H54 (cell line): ENCODE data around the gene ZDHHC11B.
"Not testable (repeated sequence)": the region's sequence is repeated elsewhere in the genome, so short reads cannot be mapped to it uniquely, and the experiment has no call there.

Source experiments
- DNase-seq: peaks from one replicate; pipeline ENCODE4 v3.0.0; 2011; ENCODE audit warnings: low spot score, mixed read lengths; ENCODE audit not compliant: insufficient read length
- FAIRE-seq: peaks from 3 replicates; lab custom pipeline; 2011; peaks lifted over from hg19 to GRCh38; lab: Jason Lieb, UNC
- POLR2A ChIP-seq: IDR thresholded peaks from 2 replicates; pipeline ENCODE4 v1.6.1; 2011; ENCODE audit warnings: low read depth, mild to moderate bottlenecking, low read length

Gene ZDHHC11B

GRCh38 chr5:691817-692528 lies 92.6 kb downstream of the ZDHHC11B start:
- DNase-seq (no peak), FAIRE-seq (no peak)
- TF ChIP-seq POLR2A: no peak

GRCh38 chr5:691049-691448 lies 93.5 kb downstream of the ZDHHC11B start:
- FAIRE-seq, DNase-seq: not testable (repeated sequence)

DNA sequence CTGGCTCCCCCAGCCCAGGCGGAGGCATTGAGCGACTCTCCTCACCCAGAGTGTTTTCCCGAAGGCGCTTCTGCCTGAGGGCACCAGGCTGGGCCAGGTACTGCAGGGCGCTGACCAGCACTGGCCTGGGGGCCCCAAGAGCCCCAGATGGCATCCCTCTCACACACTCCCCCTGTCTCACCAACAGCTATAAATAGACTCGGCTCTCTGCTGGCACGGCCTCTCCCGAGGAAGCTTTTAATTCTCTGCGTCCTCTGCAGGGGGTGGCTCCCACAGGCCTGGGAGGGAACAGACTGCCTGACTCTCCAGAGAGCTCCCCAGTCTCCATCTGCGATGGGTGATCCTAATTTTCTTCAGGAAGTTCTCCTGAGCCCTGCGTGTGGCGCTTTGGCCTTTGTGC lies 94.2 kb downstream of the ZDHHC11B start:
- not testable (repeated sequence) for DNase-seq, FAIRE-seq

- FAIRE-seq, DNase-seq: not testable (repeated sequence)
These were observed 96.0 kb downstream of the ZDHHC11B start for GRCh38 chr5:688348-689010.

GRCh38 chr5:686936-687335 lies 97.6 kb downstream of the ZDHHC11B start:
- DNase-seq, FAIRE-seq: not testable (repeated sequence)

- FAIRE-seq, DNase-seq: not testable (repeated sequence)
These were observed 98.4 kb downstream of the ZDHHC11B start for GRCh38 chr5:686172-686523.

- FAIRE-seq (no peak), DNase-seq (no peak)
- TF ChIP-seq POLR2A: no peak
These were observed 99.0 kb downstream of the ZDHHC11B start for GRCh38 chr5:685262-686171.

GRCh38 chr5:684751-685216 lies 99.7 kb downstream of the ZDHHC11B start:
- TF ChIP-seq POLR2A: no peak
- DNase-seq (no peak), FAIRE-seq (no peak)

GRCh38 chr5:683551-684481 lies 100.7 kb downstream of the ZDHHC11B start:
- no peak for FAIRE-seq

GRCh38 chr5:682651-683358 lies 101.7 kb downstream of the ZDHHC11B start:
- not testable (repeated sequence) for DNase-seq, FAIRE-seq

More at GRCh38 chr5:683551-684481, 100.7 kb downstream of the ZDHHC11B start:
- no peak for DNase-seq
- no peak for TF ChIP-seq POLR2A

- DNase-seq, FAIRE-seq: not testable (repeated sequence)
These were observed 102.3 kb downstream of the ZDHHC11B start for GRCh38 chr5:682216-682615.

GRCh38 chr5:681317-682191 lies 103.0 kb downstream of the ZDHHC11B start:
- not testable (repeated sequence) for DNase-seq, FAIRE-seq

GRCh38 chr5:680836-681235 lies 103.7 kb downstream of the ZDHHC11B start:
- FAIRE-seq: not testable (repeated sequence)

DNA sequence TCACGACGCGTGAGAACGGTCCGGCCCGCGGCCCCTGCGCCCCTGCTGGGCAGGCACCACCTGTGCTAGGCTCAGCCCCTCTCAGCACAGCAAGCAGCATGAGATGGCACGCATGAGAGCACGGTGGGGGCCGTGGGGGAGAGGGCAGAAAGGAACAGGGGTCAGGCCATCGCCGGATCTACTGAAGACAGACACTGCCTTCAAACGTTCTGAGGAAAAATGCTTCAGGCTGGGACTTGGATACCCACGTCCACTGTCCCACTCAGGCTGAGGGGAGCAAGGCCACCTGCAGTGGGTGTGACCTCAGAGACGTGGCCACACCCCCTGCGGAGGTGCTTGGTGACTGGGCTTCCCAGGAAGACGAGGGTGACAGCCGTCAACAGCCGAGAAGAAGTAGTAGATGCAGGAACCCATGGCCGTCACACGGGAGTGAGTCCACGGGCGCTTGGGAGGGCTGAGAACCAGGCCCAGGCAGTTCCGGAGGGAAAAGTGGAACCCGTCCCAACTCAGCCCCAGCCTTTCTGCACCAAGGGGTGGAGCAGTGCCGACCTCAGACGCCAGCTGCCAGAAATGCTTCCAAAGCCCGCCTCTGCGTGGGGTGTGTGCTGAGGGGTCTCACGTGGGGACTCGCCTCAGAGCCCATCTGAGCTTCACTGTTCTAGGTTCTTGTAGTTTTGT lies 104.3 kb downstream of the ZDHHC11B start:
- not testable (repeated sequence) for DNase-seq, FAIRE-seq

More at GRCh38 chr5:680836-681235, 103.7 kb downstream of the ZDHHC11B start:
- DNase-seq: not testable (repeated sequence)

GRCh38 chr5:679166-679895 lies 105.2 kb downstream of the ZDHHC11B start:
- FAIRE-seq, DNase-seq: not testable (repeated sequence)

- DNase-seq, FAIRE-seq: not testable (repeated sequence)
These were observed 106.0 kb downstream of the ZDHHC11B start for GRCh38 chr5:678521-678920.
